CMK (cell line): ENCODE measurements around the gene TFDP1.

ENCODE experiments used
- DNase-seq: peaks from one replicate; pipeline ENCODE4 v3.0.0-alpha.2; 2010; ENCODE audit warnings: low read depth

TFDP1 gene

DNA sequence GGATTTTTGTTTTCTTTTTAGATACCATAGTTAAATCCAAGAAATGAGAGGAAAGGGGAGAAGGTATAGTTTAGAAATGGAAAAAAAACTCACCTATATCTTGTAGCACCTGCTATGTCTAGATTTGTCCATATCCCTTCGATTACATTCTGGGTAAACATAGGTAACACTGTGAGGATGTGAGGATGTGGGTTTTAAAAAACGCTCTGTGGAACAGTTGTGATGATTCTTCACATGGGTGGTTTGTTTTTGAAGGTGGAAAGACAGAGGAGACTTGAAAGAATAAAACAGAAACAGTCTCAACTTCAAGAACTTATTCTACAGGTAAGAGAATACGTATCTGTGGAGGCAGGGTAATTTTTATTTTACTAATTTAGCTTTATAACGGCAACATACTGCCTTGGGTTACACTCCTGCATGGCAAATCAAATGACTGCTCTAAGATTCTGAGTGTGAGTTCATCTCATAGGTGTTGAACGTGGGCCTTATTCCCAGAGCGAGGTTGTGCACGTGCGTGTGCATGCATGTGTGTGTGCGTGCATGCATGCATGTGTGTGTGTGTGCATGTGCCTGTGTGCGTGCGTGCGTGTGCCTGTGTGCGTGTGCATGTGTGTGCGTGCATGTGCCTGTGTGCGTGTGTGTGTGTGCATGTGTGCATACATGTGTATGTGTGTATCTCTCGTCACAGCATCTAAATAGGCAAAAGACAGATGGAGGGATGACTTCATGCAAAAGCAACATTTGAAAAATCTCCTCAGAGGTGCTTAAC, 49.9 kb downstream of the TFDP1 start:
- DNase-seq: no peak

DNA sequence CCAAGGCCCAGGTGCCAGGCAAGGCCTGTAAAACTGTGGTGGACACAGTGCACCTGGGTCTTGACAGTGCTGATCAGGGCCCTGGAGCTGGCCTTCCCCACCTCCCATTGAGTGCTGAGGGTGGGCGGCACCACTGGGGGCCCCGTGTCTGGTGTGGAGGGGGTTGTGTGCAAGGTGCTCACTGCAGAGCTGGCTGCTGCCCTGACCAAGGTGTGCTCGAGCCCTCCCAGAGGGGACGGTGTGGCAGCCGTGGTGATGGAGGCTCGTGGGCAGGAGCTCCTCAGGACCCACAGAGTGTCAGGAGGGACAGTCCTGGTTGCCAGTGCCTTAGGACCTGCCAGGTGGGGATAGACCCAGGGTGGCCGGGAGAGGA, 50.5 kb downstream of the TFDP1 start:
- no peak for DNase-seq

DNA sequence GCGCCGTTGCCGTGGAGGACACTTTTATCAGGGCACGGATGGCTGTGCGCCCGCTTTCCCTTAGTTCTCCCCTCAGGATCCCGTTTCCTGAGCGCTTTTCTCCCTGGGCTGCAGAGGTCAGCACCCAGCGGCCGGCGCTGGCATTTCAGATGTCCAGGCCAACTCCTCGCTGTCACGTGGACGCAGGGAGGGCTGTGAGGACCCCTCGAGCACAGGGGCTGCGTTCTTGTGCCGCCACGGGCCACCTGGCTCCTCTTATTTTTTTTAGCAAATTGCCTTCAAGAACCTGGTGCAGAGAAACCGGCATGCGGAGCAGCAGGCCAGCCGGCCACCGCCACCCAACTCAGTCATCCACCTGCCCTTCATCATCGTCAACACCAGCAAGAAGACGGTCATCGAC, 51.2 kb downstream of the TFDP1 start:
- no peak for DNase-seq

DNA sequence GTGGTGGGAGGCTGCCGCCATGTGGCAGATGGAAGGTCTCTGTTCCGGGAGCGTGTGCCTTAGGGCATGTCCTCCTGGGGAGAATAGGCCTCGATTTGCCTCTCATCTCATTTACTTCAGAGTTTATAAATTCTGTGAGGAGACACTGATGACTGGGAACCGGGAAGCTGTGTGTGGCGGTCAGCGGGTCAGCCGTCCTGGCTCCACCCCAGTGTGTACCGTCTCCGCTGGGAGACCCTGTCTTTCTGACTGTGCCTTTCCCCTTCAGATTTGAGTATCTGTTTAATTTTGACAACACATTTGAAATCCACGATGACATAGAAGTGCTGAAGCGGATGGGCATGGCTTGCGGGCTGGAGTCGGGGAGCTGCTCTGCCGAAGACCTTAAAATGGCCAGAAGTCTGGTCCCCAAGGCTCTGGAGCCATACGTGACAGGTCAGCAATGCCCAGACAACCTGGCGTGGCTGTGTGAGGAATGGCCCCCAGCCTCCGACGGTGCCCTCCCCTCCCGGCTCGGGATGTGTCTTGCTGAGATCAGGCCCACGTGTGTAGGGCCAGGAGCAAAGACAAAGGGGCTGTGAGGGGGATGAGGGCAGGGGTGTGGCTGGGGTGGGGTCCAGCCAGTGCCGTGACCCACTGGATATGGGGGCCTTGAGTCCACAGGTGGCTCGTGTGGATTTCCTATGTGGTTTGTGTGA, 51.9 kb downstream of the TFDP1 start:
- DNase-seq: no peak

DNA sequence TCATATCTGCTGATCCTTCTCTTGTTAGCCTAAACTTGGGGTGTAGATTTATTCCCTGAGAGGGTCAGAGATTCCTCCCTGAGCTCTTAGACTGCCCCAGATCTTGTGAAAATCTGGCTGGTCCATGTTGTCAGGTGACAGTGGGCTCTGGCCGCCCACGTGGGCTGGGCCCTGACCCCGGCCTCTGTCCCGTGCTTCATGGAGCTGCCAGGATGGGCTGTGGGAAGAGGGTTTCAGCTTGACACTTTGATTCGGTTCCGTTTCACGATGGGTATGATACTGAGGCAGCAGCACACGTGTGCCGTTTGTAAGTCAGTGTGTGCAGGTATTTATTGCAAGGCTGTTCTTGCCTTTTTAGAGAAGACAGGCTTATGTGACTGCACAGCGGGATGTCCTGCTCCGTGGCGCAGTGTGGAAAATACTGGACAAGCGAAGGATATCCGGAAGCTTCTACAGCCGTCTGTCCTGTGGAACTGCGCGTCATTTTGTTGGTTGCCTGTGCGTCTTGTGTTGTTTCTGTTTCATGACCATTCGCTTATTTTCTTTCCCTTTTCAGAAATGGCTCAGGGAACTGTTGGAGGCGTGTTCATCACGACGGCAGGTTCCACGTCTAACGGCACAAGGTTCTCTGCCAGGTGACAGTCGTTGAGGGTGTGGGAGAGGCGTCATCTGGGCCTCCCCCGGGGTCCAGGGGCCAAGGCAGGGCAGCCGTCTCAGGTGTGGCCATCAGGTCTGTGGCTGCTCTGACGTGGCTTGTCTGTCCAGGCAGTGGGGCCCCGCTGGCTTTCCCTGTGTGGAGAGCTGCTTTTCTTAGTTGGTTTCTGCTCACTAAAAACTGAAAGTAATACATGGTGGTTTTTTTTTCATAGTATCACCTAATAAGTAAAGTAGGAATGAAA, 53.0 kb downstream of the TFDP1 start:
- no peak for DNase-seq

DNA sequence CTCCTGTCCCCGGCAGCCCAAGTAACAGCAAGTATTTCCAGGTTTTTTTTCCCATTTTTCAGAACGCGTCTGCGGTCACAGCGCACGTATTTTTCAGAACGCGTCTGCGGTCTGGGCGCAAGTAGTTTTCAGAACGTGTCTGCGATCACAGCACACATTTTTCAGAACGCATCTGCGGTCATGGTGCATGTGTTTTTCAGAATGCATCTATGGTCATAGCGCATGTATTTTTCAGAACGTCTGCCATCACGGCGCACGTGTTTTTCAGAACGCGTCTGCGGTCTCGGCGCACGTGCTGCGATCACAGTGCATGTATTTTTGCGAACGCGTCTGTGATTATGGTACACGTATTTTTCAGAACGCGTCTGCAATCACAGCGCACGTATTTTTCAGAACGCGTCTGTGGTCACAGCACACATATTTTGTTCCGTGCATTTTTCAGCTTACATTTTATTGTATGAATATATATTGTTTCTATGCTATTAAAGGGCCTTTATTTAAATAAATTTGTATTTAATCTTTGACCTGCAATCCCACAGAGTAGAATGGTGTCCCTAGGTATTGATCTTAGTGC, 53.7 kb downstream of the TFDP1 start:
- DNase-seq: no peak

DNA sequence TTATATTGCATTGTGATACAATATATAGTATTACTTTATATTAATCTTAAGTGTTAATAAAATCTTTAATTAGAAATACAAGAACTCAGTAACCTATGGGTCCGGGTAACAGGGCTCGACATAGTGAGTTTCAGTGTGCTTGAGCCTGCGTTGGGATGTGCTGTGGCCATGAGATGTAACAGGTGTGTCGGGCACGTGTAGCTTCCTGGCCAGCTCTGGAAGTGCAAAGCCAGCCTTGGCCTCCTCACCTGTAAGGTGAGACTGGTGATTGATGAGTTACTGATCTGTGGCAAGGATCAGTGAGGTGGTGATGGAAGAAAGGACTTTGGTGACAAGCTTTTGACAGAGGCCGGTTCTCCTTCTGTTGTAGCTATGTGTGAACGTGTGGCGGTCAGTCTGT, 54.3 kb downstream of the TFDP1 start:
- no peak for DNase-seq

DNA sequence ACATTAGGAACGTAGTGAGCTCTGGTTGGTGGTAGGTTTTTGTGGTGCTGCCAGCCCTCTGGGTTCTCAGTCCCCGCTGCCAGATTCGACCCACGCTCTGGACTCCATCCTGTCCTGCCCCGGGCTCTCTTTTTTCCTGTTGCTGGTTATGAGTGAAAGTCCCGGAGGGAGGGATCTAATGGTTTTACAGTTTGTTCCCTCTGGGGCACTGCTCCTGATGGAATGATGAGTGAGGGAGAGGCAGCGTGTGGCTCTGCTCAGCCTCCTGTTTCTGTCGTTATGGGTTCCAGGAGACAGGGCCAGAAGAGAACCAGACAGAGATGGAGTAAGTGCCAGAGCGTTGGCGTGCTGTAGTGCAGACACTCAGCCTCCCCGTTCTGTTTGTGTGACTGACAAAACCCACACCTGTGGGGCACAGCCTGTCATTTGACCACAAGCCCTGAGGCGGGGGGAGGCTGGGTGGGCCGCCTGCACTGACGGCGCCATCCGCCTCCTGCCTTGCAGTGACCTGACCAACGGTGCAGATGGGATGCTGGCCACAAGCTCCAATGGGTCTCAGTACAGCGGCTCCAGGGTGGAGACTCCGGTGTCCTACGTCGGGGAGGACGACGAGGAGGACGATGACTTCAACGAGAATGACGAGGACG, 55.2 kb downstream of the TFDP1 start:
- DNase-seq: no peak

DNA sequence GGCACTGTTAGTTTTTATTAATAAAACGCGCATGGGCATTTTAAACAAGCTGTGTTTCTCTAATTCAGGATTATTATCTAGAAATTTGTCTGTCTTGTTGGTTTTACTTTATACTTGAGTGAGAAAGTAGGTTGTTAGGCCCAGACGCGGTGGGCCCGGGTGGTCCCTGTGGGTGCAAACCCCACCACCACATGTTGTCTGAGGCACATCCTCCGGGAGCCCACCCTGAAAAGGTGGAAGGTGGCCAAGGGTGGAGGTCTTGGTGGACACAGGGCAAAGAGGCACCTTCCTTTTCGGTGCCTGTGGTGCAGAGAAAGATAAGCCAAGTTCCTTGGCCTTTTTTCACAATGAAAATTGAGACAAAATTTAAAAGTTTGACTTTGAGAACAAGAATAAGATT, 56.9 kb downstream of the TFDP1 start:
- DNase-seq: no peak

DNA sequence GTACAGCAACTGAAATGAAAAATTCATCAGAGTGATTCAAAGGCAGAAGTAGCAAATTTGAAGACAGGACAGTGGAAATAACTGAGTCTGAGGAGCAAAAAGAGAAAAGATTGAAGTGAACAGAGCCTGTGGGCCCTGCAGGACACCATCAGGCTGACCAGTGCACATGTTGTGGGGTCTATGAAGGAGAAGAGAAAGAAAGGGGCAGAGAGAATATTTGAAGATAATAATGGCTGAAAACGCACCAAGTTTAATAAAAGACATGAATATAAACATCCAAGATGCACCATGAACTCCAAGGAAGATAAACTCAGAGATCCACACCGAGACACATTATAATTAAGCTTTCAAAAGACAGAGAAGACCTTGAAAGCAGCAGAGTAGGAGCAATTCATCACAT, 58.0 kb downstream of the TFDP1 start:
- DNase-seq: no peak

DNA sequence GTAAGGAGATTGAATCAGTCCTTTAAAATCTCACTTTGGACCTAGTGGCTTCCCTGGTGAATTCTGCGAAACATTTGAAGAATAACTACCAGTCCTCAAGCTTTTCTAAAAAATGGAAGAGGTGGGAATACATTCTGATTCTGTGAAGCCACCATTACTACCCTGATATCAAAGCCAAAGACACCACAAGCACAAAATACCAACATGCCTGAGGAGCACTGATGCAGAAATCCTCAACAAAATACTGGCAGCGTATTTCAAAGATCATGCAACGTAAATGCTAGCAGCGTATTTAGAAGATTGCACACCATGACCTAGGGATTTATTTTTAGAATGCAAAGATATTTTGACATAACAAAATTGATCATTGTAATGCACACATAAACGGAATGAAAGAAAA, 59.0 kb downstream of the TFDP1 start:
- DNase-seq: no peak

DNA sequence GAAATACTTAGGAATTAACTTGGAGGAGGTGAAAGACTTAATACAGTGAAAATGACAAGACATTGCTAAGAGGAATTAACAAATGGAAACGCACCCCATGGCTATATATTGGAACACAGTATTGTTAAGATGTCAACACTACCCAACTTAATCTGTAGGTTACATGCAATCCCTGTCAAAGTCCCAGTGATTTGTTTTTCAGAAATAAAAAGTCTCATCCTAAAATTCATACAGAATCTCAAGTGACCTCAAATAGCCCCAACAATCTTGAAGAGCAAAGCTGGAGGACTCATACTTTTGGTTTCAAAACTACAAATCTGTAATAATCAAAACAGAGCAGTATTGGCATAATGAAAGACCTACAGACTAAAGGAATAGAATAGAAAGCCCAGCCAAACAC, 60.2 kb downstream of the TFDP1 start:
- DNase-seq: no peak

DNA sequence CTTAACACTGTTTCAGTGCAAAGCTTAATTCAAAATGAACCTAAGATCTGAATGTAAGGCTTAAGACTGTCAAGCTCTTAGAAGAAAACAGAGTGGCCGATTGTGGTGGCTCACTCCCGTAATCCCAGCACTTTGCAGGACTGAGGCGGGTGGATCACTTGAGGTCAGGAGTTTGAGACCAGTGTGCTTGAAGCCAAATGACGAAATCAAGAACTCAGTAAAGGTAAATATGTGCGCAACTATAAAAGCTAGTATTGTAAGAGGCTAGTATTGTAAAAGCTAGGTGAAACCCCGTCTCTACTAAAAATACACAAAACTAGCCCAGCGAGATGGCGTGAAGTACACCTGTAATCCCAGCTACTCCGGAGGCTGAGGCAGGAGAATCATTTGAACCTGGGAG, 60.8 kb downstream of the TFDP1 start:
- DNase-seq: no peak

DNA sequence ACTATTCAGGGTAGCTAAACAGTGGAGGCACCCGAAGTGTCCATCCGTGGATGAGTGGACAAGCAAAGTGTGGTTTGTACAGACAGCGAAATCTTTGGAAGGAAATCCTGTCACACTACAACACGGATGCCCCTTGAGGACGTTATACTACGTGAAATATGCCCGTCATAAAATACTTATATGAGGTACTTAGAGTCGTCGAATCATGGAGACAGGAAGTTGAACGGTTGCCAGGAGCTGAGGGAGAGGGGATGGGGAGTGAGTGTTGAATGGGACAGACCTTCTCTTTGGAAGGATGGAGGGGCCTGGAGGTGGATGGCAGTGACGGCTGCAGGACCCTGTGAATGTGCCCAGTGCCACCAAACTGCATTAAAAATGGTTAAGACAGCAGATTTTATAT, 61.8 kb downstream of the TFDP1 start:
- DNase-seq: no peak

DNA sequence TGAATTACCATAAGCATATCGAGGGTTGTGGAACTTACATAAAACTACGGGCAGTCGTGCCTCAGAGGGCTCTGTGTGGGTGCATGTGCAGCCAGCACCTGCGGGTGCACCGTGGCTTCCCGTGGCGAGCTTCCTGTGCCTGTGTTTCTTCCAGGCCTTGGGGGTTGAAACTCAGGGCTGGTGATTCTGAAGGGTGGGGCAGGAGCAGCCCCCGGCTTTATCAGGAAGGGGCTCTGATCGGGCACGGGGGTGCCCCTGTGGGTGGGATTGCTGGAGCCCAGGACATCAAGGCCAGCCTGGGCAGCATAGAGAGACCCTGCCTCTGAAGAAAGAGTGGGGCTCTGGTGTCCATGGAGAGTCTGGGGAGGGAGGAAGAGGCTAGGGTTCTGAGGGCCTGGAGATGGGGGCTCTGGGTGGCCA, 62.4 kb downstream of the TFDP1 start:
- DNase-seq: no peak

DNA sequence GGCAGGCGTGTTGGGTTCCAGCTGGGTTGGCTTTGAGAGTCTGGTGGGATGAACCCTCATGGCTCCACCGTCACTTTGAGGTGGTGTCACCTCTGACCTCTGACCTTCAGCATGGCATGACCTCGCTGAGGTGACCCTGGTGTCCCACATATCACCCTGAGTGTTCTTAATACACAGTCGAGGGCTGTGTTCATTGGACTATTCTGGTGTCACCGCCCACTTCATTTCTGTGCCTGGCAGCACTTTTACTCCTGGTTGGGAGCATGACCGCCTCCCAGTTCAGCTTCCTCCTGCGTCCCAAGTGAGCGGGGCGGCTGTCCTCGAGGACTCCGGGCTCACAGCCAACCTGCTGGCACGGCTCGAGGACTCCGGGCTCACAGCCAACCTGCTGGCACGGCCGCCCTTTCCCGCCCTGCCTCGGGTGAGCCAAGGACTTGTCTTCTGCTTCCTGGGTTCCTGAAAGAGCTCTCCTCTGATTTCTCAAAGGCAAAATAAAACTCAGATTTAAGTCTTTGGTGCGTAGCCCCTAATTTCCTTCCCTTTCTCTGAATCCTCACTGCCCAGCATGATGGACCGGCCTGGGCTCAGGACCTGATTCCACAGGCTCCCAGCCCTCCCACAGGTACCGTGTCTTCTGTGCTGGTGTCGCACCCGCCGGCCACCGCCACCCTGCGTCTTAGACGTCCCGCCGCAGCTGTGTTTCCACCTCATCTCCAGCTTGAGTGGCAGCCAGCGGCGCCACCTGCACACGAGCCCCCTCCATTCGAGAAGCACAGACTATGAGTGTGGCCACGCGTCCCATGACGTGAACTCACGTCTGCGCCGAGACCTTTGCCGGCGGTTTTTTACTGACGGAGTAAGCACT, 63.0 kb downstream of the TFDP1 start:
- no peak for DNase-seq

DNA sequence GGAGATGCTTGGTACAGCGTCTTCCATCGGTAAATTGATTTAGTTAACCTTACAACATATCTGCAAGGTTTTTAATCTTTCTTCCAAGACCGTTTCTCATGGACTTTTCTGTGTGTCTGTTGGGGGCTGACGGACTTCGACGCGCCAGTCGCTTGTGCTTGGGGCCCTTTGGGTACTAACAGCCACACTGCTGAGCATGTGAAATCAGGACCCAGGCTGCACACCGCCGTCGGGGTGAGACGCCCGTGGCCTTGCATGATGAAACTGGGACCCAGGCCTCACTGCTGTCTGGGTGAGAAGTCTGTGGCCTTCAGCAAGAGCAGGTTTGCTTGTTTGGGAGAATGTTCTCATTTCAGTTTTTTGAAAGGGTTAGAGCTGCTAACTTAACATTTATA, 63.7 kb downstream of the TFDP1 start:
- no peak for DNase-seq

DNA sequence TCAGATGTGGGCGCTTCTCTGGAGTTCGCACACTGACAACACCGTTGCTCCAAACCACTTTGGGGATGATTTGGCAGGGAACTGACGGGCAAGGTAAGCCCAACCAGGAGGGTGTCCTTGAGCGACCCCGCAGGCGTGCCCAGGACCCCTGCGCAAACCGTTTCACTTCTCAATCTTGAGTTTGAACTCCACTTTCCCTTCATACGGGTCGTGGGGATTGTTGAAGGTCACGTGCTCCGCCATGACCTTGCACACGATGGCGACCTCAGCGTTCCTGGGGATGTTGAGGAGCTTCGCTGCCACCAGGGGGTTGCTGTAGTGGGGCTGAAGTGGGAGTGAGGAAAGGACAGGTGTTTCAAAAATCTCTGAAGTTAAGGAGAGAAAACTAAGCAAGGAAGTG, 64.7 kb downstream of the TFDP1 start:
- DNase-seq: no peak

DNA sequence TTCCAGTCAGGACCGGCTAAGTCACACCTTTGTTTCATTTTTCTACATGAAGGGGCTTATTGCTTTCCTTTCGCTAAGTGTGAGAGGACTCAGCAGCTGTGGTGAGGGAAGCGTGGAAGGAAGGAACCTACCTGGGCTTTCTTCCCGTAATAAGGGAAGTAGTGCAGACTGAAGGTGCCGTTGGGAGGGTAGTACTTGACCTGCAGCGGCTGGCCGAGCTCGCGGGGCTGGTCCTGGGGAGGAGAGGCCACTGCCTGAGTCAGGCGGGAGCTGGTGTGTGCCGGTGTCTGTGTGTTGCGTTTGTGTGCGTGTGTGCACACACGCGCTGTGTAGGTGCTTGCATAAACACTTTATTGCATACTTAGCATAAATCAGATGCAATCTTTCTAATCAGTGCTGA, 65.7 kb downstream of the TFDP1 start:
- no peak for DNase-seq

DNA sequence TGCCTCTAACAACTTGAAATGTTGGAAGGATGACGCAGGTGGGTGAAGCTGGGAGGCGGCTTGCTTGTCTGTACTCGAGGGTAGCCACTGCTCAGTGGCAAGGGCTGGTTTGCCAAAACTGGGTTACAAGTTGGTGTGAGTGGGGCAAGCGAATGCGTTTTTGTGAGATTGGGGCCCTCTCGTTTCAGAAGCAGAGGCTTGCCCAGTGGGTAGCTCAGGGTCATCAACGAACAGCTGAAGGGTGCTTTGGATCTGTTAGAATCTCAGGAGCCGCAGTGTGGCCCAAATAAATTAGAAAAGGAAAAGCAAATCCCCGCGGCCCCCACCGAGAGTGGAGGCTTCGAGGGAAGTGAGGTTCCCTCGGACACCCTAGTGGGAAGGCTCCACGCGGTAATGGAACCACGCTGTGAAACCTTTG, 66.2 kb downstream of the TFDP1 start:
- DNase-seq: no peak
